ENCODE data around the gene ZSCAN31. TPM values are rescaled to one million over a fixed set of nuclear protein-coding genes. Genes with fewer than 3 reads are reported as not detected.

Gene ZSCAN31
- total RNA-seq, 2 donors from 2014 or later, result 4.2 to 15.4 TPM

- Histone ChIP-seq H3K4me3 (peak overlapping the region; percentile 78), H3K27ac (no peak overlapping the region), H3K27me3 (replicated peaks; ENCODE audit: insufficient read depth) (no peaks in the 10 kb centered on the region), H3K9me3 (no peaks in the 10 kb centered on the region), H3K4me1 (ENCODE audit: control insufficient read depth in 1 of 2, low read depth in 2 of 2) (peaks cover 5 to 12% of the 10 kb centered on the region in 2 donors), H3K36me3 (peaks cover 26% of the 10 kb centered on the region)
- DNase-seq (ENCODE audit: low spot score), result no peak
- TF ChIP-seq CTCF (IDR thresholded peaks at IDR 0.05), result no peak
- no peak for ATAC-seq (ENCODE audit: insufficient number of reproducible peaks, low FRiP score, low read depth)
Measured at GRCh38 chr6:28280595-28281287, 55.2 kb downstream of the ZSCAN31 start.

GRCh38 chr6:28277746-28278145 is 58.2 kb downstream of the ZSCAN31 start:
- H3K27ac ChIP-seq, result no peak overlapping the region
- peaks cover 5 to 9% of the 10 kb centered on the region in 2 donors for H3K4me1 ChIP-seq (ENCODE audit: control insufficient read depth in 1 of 2, low read depth in 2 of 2)
- no peak for DNase-seq (ENCODE audit: low spot score)
- H3K4me3 ChIP-seq, result no peak overlapping the region
- no peak for ATAC-seq (ENCODE audit: insufficient number of reproducible peaks, low FRiP score, low read depth)
- no peaks in the 10 kb centered on the region for H3K27me3 ChIP-seq (replicated peaks; ENCODE audit: insufficient read depth)
- peaks cover 38% of the 10 kb centered on the region for H3K36me3 ChIP-seq
- no peak for TF ChIP-seq CTCF (IDR thresholded peaks at IDR 0.05)
- H3K9me3 ChIP-seq, result no peaks in the 10 kb centered on the region

GRCh38 chr6:28274888-28275287 is 61.1 kb downstream of the ZSCAN31 start:
- no peaks in the 10 kb centered on the region for H3K27me3 ChIP-seq (replicated peaks; ENCODE audit: insufficient read depth)
- ATAC-seq (ENCODE audit: insufficient number of reproducible peaks, low FRiP score, low read depth) (no peak), DNase-seq (ENCODE audit: low spot score) (no peak)
- H3K36me3 ChIP-seq, result peaks cover 47% of the 10 kb centered on the region
- H3K4me1 ChIP-seq (ENCODE audit: control insufficient read depth in 1 of 2, low read depth in 2 of 2), result no peaks in the 10 kb centered on the region
- TF ChIP-seq CTCF (IDR thresholded peaks at IDR 0.05), result no peak
- no peak overlapping the region for H3K4me3 ChIP-seq
- H3K9me3 ChIP-seq, result no peaks in the 10 kb centered on the region
- no peak overlapping the region for H3K27ac ChIP-seq

Other genes starting within 250 kb of the ZSCAN31 start
- gene ZSCAN16, start 211.5 kb downstream of the ZSCAN31 start, total RNA-seq, result 1 to 10 TPM in 1 of 2 donors, under 1 TPM in 1; 0.81 to 2.5 TPM
- 10 to 100 TPM; 19.2 to 36.2 TPM for gene ZKSCAN8, start 194.3 kb downstream of the ZSCAN31 start, total RNA-seq
- gene ZSCAN9, start 110.9 kb downstream of the ZSCAN31 start, total RNA-seq, result 10 to 100 TPM; 11.6 to 29.0 TPM
- 1 to 10 TPM; 2.3 to 2.4 TPM for gene ZKSCAN4, start 83.9 kb downstream of the ZSCAN31 start, total RNA-seq
- 1 to 10 TPM in 1 of 2 donors, under 1 TPM in 1; 0.49 to 1.1 TPM for gene NKAPL, start 76.9 kb downstream of the ZSCAN31 start, total RNA-seq
- 10 to 100 TPM; 25.7 to 45.0 TPM for gene ZSCAN26, start 69.0 kb downstream of the ZSCAN31 start, total RNA-seq
- 1 to 10 TPM; 7.3 to 8.3 TPM for gene PGBD1, start 54.6 kb downstream of the ZSCAN31 start, total RNA-seq
- gene ZKSCAN3, start 13.8 kb upstream of the ZSCAN31 start, total RNA-seq, result 1 to 10 TPM; 3.4 to 4.5 TPM
- gene ZSCAN12, start 63.6 kb upstream of the ZSCAN31 start, total RNA-seq, result 1 to 10 TPM; 1.6 to 4.3 TPM
- gene ZSCAN23, start 107.3 kb upstream of the ZSCAN31 start, total RNA-seq, result 1 to 10 TPM; 1.6 to 1.9 TPM
- not detected for gene GPX6, start 179.6 kb upstream of the ZSCAN31 start, total RNA-seq
- not detected for gene GPX5, start 189.7 kb upstream of the ZSCAN31 start, total RNA-seq

All from thoracic aorta (tissue), 2 donors.